GM18502 (cell line): ENCODE data around the gene CRHR2.

ENCODE experiments used
- ATAC-seq: cut with Tn5 transposase; IDR thresholded peaks from one replicate; pipeline ENCODE4 v1.9.1; 2021; ENCODE audit warnings: mild to moderate bottlenecking; ENCODE audit not compliant: unreplicated experiment, poor library complexity

CRHR2 gene

DNA sequence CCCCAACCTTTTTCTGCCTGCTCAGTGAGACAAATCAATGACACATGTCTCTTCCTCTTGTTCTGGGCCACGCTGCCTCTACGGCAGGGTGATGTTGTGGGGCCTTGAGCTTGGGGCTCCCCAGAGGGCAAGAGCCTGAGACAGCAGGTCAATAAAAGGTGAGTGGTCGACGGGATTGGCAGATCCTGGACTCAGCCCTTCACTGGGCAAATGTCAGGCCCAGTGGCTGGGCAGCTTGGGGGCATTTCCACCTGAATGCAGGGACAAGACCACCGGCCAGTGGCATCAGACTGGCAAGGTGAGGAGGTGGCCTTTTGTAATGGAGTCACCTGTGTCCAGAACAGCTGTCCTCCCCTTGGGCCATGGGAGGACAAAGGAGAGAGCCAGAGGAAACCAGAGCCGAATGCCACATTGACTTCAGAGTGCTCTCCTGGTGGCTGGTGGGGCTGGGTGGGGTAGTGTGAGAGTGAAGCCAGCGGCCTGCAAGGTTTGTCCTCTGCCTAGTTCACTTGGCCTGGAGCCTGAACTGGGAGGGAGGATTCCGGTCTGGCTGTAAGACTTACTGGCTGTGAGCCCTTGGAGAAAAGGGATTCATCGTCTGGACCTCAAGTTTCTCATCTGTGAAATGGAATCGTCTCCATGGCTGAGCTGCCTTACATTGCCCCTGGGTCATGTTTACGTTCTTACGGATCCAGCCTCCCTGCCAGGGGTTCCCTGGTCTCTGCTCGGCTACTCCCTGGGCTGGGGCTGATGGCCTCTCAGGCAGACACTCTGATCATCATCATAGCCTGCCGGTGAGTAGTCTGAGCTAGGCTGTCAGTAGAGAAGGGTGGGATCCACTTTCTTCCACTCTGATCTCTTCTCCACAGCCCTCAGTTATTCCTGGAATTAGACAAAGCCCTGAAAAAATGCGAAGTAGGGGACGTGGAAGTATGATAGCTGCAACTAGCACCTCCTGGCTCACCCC is 25.4 kb upstream of the CRHR2 start:
- no peak for ATAC-seq

GRCh38 chr7:30706908-30707307 is 24.7 kb upstream of the CRHR2 start:
- ATAC-seq: no peak

GRCh38 chr7:30706316-30706715 is 24.1 kb upstream of the CRHR2 start:
- no peak for ATAC-seq

GRCh38 chr7:30705596-30705995 is 23.3 kb upstream of the CRHR2 start:
- no peak for ATAC-seq

DNA sequence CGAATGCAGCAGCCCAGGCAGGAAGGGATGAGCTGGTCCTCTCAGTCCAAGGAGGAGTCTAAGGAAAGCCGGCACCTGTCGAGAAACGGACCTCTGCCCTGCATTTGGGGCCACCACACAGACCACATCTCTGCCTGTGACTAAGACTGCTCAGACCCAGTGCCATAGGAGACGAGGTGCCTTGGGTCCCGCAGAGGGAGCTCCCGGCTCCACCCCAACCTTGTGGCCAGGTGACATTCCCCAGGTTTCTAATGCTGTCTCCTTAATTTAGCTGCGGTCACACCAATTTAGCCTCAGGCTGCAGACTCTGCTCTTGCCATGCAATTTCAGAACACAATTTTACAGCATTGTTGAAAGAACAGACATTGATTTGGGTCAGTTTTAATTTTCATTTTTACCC is 22.8 kb upstream of the CRHR2 start:
- no peak for ATAC-seq

- no peak for ATAC-seq
Observed at GRCh38 chr7:30703756-30704155, 21.5 kb upstream of the CRHR2 start.

DNA sequence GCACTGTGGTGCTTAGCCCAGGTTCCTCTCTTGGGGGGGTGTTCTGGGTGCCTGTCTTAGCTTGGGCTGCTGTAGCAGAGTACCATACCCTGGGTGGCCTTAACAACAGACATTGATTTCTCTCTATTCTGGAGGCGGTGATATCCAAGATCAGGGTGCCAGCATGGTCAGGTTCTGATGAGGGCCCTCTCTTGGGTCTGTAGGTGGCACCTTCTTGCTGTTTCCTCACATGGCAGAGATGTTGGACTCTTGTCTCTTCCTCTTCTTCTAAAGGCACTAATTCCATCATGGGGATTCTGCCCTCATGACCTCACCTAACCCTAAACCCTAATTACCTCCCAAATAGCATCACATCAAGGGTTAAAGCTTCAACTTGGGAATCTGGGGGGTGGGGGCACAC is 19.9 kb upstream of the CRHR2 start:
- no peak for ATAC-seq

- ATAC-seq: no peak
Observed at GRCh38 chr7:30700941-30701340, 18.7 kb upstream of the CRHR2 start.

DNA sequence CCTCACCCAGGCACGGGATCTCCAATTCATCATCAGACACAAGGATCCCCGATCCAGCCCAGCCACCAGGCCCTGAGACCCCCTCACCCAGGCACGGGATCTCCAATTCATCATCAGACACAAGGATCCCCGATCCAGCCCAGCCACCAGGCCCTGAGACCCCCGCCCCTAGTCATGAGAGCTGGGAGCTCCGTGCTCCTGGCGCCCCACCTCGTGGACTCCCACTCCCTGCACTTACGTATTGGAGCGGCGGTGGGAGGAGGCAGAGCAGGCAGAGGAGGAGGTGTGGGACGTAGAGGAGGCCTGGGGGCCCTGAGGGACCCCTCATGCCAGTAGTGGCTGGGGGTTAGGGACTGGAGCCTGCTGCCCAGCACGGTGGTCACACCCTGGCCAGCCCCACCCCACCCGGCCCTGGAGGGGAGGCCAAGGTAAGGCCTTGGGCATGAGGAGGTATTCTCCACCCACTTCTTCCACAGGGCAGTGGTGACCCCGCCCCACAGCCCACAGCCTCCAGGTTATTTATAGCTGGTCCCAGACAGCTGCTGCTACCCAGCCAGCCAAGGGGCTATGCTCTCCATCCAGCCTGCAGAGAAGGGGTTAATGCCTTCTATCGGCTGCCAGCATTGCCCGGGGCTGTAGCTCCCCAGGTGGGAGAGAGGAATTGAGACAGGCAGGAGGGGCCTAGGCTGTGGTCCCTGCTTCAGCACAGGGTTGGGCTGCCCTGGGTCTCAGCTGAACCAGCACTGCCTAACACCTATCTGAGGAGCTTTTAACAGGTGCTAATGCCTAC is 17.6 kb upstream of the CRHR2 start:
- ATAC-seq: no peak

DNA sequence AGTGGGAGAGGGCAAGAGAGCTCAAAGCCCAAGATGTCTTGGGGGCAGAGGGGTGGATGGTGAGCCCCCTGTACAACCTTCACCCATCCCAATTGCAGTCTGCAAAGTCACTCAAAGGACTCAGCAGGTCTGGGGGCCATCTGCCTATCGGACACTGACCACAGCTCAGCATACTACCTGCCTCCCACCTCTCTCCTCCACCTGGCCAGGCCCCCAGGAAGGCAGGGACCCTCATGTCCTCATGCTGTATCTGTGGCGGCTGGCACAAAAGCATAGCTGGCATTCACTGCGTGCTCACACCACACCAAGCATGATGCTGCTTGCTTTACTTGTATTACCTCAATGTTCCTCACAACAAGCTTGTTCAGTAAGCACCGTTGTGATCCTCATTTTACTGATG is 16.2 kb upstream of the CRHR2 start:
- ATAC-seq: no peak

DNA sequence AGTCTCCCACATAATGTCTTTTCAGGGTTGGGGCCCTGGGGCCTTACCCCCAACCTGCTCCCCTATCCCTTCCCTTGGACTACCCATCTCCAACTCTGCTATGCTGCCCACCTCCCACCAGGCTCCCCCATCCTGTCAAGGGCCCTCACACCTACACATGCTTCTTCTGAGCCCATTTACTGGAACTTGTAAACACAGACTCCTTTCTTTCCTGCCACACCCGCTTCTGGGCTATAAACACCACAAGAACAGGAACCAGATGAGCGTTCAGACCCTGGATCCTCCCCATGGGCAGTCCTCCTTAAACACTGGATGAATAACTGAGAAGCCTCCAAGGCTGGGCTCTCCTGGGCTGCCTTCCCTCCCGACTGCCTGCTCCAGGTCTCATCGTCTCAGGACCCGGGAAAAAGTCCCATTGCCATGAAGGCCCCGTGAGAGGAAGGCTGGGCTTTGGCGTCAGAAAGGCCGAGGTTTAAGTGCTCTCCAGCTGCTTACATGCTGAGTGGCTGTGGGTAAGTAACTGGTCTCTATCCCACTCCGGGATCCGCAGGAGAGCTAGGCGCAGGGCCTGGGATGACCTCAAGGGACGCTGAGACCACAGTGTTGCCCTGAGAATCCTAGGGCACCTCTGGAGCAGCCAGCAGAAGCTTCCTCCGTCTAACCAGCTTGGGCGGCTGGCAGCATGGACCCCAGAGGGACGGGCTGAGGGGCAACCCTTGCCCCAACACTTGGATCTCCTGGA is 15.6 kb upstream of the CRHR2 start:
- ATAC-seq: no peak

GRCh38 chr7:30694774-30695721 is 12.8 kb upstream of the CRHR2 start:
- no peak for ATAC-seq

DNA sequence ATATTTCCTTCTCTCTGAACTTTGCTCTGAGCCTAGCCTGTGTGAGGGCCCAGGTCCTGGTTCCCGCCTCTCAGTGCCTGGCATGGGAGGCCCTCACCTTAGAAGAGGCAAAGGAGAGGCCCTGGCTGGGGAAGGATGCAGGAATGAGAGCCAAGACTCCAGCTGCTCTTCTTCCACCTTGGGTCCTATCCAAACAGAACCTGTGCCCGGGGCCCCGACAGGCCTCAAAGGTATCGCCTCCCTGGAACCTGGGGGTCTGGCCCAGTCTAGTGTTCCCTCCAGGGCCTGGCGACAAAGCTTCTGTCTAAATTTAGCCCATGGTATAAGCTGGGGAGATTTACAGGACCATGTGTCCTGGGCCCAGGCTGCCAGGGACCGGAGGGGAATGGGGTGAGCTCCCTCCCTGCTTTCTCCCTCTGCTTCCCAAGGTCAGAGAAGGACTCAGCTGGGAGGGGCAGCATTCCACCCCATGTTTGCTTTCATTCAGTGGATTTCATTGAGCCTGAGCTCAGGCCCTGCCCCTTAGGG is 12.0 kb upstream of the CRHR2 start:
- ATAC-seq: no peak

DNA sequence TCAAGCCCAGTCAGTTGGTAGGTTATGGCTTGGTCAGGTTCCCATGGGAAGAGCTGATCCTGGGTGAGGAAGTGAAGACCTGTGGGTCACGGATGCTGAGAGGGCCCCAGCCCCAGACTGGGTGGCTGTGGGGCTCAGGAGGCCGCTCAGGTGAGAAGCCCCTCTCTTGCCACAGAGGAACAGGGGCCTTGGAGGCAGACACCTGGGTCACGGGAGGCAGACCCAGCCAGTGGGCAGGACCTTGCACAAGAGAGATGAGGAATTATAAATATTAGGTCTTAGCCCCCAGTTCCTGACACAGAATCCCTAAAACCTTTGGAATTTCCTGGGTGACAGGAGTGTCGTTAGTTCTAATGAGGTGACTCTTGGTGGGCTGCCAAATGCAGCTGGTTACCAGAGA is 10.6 kb upstream of the CRHR2 start:
- no peak for ATAC-seq

DNA sequence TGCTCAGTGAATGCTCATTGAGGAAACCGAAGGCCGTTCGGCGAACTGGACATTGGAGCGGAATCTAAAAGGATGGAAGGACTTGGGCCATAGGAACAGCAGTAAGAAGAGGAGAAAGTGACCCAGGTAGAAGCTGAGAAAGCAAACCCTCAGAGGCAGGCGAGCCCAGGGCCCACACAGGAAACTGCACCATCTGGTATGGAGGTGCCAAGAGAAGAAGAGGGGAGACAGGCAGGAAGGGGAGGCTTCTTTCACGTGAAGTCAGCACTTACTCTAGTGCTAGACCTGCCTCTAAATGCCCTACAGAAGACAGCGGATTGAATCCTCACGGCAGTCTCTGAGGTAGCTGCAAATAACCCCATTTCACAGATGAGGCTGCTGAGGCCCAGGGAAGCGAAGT is 10.2 kb upstream of the CRHR2 start:
- ATAC-seq: no peak

DNA sequence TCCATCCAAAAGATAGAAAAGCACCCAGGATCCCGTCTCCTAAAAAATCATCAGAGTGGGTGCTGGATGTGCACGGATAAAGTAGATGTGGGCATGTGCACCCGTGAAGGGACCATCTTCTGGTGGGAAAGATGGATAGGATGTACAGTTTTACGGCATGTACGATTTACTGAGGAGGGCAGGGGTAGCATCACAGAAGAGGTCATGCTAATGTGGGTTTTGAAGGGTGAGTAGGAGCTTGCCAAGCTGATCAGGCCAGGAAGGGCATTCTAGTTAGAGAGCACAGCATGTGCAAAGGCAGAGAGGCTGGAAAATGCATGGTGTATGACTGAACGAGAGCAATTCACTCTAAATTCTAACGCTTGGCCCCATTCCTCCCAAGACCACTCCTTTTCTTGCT is 7.8 kb upstream of the CRHR2 start:
- ATAC-seq: no peak

DNA sequence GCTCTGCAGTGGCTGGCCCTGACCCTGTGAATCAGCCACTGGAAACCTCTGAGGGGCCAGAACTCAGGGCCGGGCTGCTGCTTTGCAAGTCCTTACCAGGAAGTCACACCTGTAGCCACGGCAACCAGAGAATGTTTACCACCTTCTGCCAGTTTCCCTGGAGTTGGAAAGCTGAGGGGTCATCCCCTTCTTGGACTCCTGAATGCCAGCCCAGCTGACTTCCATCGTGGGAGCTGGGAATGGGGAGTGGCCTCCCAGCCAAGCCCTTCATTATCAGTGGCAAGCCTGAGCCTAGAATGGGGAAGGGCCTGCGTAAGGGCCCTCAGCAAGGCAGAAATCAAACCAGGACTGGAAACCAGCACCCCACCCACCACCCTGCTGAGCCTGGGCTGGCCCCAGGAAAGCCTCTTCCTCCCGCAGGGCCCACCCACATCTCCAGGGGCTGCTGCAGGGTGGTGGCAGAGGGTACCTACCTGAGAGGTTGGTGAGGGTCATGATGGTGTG is 6.5 kb upstream of the CRHR2 start:
- ATAC-seq: no peak

GRCh38 chr7:30687604-30688003 is 5.3 kb upstream of the CRHR2 start:
- ATAC-seq: no peak

GRCh38 chr7:30684351-30684750 is 2.1 kb upstream of the CRHR2 start:
- ATAC-seq: no peak
